GM18507 (cell line): ENCODE results near the gene RHEB.
"Not testable (repeated sequence)": the region's sequence is repeated elsewhere in the genome, so short reads cannot be mapped to it uniquely, and the experiment has no call there.

Source experiments
- DNase-seq: peaks from one replicate; pipeline ENCODE4 v3.0.0; 2011; ENCODE audit warnings: low read depth; ENCODE audit not compliant: insufficient read length; ENCODE audit errors: extremely low spot score
- FAIRE-seq: peaks from 2 replicates; lab custom pipeline; 2011; peaks lifted over from hg19 to GRCh38; lab: Jason Lieb, UNC

RHEB gene

DNA sequence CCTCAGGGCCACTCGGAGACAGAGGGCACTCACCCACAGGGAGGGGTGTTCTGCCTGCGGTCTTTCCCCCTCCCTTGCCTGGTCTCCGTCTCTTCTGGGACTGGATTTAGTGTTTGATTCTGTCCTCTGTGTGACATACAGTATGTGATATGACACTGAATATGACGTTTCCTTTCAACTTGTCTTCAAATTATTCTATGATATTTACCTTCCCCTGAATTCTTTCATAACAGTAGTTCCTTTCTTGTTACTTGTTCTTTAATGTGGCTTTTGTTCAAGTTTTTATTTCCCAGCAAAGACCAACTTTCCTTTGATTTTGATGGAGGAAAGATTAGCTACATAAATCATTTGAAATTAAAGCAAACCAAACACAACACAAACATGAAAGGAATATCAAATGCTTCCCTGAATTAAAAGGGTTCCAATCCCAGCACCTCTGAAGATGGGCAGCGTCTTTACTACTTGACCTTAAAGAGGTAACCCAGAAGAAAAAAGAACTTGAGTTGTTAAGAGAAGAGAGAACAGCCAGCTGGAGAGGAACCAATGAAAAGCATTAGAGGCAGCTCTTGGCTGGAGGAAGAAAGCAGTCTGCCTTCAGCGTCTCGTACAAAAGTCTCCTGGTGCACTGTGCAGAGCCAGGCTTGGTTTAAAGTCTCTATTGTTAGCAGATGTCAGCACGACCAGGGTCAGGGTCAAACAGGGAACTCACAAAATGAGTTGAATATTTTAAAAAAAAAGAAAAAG, 18.3 kb upstream of the RHEB start:
- no peak for FAIRE-seq
- no peak for DNase-seq

DNA sequence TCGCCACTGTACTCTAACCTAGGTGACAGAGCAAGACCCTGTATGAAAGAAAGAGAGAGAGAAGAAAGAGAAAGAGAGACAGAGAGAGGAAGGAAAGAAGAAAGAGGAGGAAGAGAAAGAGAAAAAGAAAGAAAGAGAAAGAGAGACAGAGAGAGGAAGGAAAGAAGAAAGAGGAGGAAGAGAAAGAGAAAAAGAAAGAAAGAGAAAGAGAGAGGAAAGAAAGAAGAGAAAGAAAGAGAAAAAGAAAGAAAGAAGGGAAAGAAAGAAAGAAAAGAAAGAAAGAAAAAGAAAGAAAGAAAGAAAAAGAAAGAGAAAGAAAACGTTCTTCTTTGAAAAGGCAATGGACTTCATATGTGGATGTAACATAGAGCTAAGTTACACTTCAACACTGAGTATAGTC, 16.5 kb upstream of the RHEB start:
- not testable (repeated sequence) for FAIRE-seq

DNA sequence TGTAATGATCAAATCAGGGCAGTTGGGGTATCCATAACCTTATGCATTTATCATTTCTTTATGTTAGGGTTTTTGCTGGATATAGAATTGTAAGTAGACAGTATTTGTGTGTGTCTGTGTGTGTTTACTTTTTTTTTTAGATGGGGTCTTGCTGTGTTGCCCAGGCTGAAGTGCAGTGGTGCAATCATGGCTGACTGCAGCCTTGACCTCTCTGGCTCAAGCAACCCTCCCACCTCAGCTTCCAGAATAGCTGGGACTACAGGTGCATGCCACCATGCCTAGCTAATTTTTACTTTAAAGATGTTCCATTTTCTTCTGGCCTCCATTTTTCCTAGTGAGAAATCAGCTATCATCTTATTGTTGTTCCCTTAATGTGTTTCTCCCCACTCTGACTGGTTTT, 10.1 kb upstream of the RHEB start:
- DNase-seq, result no peak
- FAIRE-seq, result no peak

More for the DNA sequence above, 16.5 kb upstream of the RHEB start:
- DNase-seq, result not testable (repeated sequence)

DNA sequence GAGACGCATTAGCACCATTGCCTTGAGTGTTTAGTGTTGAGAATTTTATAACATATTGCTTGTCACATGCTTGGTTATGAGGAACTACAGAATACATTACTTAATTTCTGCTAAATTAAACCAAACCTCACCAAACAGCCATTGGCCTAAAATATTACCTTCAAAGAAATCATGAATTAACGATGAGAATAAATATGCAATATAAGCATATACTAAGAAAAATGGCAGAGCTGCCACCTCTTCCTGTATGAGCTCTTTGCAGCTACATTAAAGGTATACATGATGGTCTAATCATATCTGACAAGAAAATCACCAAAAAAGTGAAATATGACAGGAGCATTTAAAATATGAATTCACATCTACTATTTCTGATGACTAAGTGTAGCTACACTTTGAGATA, 5.2 kb upstream of the RHEB start:
- FAIRE-seq, result no peak
- DNase-seq, result no peak

DNA sequence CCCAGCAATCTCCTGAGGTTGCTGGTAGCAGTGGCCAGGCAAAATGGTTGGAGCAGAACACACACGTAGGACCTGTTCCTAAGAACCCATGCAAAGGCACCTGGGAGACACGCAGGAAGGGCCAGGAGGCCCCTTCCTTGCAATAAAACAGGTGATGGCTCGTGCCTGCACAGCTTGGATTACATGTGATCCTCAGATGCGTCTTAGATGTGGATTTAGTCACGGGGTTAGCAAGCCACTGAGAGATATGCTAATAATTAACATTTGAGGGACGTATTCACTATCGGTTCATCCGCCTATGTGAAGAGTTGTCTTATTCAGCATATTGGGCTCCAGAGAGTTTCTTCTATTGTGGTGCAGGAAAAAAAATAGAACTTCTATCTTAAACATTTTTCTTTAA, 4.6 kb upstream of the RHEB start:
- no peak for FAIRE-seq

DNA sequence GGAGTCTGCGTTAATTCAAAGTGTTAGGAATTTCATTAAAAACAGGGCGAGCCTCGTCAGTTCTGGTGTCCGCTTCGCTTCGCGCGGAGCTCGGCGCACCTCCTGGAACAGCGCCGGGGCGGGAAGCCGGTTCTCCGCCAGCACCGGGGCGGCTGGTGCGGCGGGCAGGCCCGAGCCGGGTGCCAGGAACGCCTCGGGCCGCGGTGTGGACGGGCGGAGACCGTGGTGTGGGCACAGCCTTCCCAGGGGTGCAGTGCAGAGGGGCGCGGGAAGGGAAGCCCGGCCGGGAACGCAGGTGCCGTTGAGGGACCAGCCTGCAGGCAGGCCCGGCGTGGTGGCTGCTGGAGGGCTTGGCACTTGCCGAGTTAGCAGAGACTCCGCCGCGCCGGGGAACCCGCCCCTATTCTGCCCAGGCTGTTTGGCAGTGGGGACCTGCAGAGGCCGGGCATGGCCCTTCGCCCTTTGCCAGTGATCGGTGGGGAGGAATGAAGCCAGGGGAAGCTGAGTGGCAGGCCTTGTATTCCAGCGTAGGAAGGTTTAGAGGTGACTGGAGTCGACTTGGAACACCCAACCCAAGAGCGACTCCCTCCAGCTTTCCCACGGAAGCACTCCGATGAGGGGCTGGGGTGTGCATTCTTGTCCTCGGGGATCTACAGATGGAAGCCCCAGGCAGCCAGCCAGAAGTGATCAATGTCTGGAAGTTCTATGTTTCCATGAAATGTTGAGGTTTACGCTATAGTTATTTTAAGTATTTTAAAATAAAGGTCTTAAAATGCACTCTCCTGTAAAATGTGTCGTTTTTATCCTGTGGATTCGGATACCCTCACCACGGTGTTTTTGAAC, 945 bp upstream of the RHEB start:
- DNase-seq, result no peak

More for the DNA sequence above, 4.6 kb upstream of the RHEB start:
- DNase-seq, result no peak

DNA sequence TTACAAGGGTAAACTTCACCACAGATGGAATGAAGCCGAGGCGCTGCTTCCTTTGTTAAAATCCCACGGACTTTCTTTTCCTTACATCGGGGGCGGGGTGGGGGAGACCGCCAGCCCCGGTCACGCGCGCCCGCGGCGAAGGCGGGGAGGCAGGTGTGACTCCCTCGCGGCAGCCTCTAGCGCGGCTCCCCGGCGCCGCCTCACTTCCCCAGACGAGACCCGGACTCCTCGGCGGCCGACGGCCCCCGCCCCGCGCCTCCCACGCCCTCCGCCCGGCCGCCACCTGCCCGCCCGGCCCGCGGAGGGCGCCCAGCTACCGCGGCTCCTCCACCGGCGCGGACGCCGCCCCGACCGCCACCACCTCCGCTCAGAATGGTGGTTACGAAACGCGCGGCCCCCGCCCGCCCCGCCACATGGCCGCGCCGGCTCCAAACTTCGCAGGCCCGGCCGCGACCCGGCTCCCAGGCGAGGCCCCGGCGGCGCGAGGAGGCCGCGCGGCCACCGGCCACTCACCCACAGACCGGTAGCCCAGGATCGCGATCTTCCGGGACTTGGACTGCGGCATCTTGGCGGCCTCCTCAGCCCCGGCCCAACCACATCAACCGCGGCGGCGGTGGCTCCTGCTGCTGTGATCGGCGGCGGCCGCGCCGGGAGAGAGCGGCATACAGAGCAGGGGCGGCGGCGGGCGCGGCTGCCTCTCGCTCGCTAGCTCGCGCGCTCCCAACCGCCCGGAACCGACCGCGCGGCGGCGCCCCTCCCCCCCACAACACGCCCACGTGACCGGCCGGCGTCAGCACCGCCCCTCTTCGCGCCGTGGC, 539 bp downstream of the RHEB start:
- not testable (repeated sequence) for DNase-seq, FAIRE-seq

More for the DNA sequence above, 945 bp upstream of the RHEB start:
- FAIRE-seq, result no peak

DNA sequence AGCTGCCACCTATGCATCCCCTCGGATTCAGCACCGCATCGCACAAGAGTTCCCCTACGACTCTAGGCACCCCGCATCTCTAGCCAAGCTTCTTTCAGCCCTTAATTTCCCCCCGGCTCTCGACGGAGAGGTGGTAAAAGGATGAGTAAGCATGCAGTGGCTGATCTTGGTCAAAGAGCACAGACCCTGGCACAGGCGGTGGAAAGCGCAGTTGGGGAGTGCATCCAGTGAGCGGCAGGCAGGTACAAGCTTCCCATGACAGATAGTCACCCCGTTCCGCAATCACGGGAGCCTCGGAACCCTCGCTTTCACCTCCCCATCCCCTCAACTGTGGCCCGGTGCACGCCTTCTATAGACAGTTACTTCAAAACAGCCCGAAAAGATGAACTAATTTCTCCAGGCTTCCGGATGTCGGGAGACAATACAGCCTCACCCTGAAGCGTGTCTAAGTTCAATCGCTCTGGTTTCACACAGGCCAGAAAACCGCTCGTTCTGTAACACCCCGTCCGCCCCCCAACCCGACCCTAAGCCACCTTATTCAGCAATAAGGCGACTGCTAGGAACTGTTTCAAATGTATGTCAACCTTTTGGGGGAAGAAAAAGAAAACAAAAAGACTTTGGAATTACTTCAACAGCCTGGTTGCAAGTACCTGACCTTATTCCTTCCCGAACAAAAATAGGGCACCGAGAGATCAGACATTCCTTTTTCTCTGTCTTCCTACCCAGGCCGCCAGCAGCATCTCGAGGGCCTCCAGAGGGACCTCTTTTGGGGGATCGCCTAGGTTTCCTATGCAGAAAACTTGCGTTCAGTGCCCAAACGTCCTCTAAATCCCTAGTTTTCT, 1.4 kb downstream of the RHEB start:
- FAIRE-seq, result peak; percentile 9
- no peak for DNase-seq

DNA sequence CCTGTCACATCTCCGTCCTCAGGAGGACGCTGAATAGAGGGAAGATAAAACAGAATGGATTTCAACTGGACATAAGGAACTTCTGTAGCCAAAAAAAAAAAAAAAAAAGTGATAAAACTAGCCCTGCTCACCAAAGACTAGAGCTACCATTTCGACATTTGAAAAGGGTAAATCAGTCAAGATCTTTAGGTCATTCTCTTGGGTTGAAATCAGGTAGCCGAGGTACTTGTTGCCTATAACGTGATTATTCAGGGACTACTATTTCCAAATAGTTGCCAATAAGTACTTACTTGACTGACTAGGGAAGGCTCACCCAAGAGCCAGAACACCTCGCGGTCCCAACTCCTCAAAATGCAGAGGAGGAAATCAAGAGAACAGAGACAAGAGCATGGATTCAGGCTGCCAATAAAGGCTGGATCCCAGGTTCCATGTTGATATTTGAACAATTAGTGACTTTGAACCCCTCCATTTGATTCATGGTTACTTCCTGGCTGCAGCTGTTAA, 2.0 kb downstream of the RHEB start:
- no peak for FAIRE-seq
- DNase-seq, result no peak

DNA sequence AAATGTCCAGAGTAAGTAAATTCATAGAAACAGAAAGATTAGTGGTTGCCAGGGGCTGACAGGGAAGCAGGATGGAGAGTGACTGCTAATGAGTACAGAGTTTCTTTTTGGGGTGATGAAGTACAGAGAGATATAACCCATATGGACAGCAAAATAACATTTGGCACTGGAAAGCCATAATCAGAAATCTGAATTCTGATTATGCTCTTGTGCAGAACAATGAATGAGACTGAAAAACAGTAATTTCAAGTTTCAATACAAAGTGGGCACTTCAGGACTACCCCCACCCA, 4.5 kb downstream of the RHEB start:
- no peak for DNase-seq
- no peak for FAIRE-seq

DNA sequence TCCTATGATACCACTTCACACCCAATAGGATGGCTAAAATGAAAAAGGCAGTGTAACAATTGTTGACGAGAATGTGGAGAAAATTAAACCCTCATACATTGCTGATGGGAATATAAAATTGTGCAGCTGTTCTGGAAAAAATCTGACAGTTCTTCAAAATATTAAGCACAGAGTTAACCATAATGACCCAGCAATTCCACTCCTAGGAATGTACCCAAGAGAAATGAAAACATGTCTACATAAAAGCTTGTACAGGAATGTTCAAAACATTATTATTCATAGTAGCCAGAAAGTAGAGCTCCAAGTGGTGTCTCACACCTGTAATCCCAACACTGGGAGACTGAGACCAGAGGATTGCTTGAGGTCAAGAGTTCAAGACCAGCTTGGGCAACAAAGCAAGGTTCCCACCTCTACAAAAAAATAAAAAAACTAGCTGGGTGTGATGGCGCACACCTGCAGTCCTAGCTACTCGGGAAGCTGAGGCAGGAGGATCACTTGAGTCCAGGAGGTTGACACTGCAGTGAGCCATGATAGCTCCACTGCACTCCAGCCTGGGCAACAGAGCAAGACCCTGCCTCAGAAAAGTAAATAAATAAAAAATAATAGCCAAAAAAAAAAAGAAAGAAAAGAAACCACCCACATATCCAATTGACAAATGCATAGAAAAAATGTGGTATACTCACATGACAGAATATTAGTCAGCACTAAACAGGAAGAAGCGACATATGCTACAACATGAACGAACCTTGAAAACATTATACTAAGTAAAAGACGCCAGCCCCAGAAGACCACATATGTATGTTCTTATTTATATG, 5.0 kb downstream of the RHEB start:
- FAIRE-seq, result no peak
- DNase-seq, result no peak

DNA sequence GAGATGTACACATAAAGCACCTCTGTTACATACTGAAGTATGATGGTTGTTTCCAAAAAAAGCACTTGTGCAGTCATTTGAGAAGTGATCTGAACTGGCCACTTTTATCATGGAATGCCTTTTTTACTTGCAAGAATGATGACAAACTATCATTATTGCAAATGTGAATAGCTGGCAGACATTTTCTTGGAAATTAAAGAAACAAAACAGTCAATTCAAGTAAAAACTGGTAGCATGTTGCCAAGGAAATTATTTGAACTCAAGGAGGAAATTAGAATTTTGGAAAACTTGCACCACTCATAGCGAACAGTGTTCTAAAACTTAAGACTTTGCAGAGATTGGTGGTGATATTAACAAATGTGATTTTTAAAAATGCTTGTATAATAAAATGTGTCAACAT, 6.6 kb downstream of the RHEB start:
- FAIRE-seq (no peak), DNase-seq (no peak)

DNA sequence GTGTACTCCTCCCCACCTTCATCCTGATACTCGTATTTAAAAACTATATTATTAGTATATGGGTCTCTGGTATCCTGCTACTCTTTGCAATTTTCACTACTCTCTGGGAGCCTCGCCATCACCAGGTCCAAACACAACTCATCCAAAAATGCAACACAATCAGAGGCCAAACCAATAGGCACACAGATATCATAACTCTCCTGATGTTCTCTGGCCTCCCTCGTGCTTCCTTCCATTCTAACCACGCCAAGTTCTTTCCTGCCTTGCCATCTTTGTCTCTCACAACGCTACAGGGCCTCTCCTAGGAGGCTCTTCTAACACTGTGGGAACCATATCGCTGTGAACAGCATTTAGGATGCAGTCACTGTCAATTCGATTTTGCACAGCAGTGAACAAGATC, 7.3 kb downstream of the RHEB start:
- FAIRE-seq, result no peak
- DNase-seq, result no peak

DNA sequence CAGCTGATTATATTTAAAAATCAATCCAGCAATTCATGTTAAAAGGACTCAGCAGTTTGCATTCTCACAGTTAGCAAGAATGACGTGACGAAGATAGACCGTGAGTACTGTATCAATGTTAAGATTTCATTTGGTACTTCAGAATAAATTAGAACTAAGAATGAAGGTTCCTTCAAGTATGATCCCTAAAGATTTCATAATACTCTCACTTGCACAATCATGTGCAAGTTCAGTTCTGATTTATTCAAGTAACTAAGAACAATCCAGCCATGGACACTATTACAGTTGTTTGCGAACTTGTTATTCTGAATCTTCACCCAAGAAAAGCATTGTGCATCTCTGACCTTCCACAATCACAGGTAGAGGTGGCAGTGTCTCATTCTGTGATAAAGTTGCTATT, 7.7 kb downstream of the RHEB start:
- no peak for DNase-seq
- FAIRE-seq, result no peak

DNA sequence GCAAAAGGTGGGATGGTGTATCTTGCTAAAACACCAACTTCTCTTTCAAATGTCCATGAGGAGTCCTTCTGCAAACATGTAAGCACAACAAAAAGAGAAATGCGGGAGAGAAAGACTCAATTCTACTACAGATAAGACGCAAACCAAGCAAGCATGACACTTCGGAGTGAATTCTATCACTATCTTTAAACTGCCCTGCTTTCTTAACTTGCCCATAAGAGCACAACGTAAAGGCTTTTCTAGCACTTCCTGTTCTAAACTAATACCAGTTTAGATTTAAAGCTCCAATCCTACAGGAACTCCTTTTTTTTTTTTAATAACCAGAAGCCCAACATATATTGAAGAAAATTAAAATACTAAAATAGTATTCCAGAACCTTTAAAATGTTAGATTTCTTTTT, 8.4 kb downstream of the RHEB start:
- no peak for FAIRE-seq
- no peak for DNase-seq

DNA sequence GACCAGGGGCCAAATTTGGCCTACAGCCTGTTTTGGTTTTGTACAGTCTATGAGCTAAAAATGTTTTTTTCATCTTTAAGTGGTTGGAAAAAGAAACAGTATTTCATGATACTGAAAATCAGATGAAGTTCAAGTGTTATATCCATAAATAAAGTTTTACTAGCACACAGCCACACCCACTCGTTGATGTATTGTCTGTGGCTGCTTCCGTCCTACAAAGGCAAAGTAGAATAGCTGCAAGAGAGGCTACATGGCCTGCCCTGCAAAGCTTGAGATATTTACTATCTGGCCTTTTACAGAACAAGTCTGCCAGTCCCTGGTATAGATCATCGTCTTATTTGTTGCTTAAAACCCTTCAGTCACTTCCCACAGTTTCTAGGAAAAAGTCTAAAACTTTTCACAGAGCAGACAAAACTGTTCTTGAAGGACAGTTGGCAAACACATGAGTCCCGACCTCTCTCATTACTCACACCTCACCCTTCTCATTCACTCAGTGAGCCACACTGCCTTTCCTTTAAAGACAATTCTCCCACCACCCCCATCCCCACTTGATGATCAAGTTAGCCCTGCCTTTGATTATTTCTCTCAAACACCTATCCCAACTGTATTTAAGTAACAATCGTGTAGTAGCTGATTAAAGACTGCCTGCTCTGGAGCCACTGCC, 9.9 kb downstream of the RHEB start:
- no peak for DNase-seq
- no peak for FAIRE-seq

DNA sequence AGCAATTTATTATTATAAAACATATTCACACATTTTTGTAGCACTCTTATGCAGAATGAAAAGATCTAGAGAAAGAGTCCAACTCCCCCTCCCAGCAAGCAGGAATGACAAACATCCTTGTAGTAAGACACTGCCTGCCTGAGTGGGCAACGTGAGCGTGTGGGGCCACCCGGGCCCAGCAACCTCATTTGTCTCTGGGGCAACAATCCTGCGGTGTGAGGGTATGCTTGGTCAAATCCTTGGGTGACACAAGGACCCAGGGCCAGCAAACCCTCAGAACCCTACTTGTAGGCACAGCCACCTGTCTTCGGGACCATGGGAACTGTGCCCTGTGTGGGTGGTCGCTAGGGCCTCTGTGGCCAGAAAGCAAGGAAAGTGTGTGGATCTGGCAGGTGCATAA, 10.7 kb downstream of the RHEB start:
- FAIRE-seq, result no peak
- DNase-seq, result no peak

DNA sequence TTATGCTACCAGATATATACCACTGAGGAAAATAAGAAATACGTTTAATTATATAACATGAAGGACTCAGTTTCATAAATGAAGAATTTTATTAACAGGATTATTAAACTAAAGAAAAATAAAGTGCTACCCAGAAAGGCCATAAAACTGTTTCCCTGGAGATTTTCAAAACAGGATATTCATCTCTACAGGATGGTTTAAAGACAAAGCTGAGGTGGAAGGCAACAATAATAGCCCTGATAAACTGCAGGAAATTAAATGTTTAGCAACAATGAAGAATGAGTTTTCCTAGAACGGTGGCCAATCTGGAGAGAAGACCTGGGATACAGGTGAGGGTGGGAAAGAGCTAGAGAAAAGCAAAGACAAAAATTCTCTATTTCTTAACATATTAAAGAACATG, 11.9 kb downstream of the RHEB start:
- FAIRE-seq, result no peak
- no peak for DNase-seq
